ENCODE data around the gene MAGEF1.

- TF ChIP-seq JUN (IDR thresholded peaks at IDR 0.05; ENCODE audit: borderline replicate concordance, insufficient read depth, insufficient read length, low read depth) (no peak), EZH2 (IDR thresholded peaks at IDR 0.05; ENCODE audit: borderline replicate concordance, low read depth, low read length, severe bottlenecking) (no peak), CTCF (IDR thresholded peaks at IDR 0.05; ENCODE audit: extremely low read depth in 1 of 2, insufficient read depth in 1 of 2, low read depth in 1 of 2, low read length in 2 of 2) (no peak), POLR2A (IDR thresholded peaks at IDR 0.05; ENCODE audit: low read depth, low read length) (no peak), POLR2AphosphoS5 (IDR thresholded peaks at IDR 0.05; ENCODE audit: insufficient read depth, low read depth, low read length) (no peak)
- TF ChIP-seq, protein P1, sequence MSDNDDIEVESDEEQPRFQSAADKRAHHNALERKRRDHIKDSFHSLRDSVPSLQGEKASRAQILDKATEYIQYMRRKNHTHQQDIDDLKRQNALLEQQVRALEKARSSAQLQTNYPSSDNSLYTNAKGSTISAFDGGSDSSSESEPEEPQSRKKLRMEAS (IDR thresholded peaks at IDR 0.05; ENCODE audit: insufficient read depth, insufficient read length): no peak
Observed at GRCh38 chr3:184678317-184679055, 33.4 kb downstream of the MAGEF1 start.

Measured in endothelial cell of umbilical vein (primary cell).